HEK293 (cell line): ENCODE measurements around the gene FGFRL1.
A peak's percentile ranks its signal among the peaks of the same experiment; 100 is the strongest.

Experiments used
- CTCF ChIA-PET: fragments of 350-600 bp; formaldehyde crosslinking; extraction: SDS; loops from one replicate; lab custom pipeline; 2021; ENCODE audit warnings: antibody characterized with exemption; lab: Yijun Ruan, JAX
- POLR2A ChIA-PET: fragments of 300-600 bp; formaldehyde crosslinking; extraction: SDS; loops from one replicate; lab custom pipeline; 2020; ENCODE audit warnings: antibody characterized with exemption, inconsistent platforms; lab: Yijun Ruan, JAX
- H3K27ac ChIP-seq: fragments of 200-500 bp; sonication (Bioruptor generic); 2 replicates; pipeline ENCODE4 v1.5.1; 2014; ENCODE audit warnings: low read depth, low read length, control low read depth, inconsistent platforms; ENCODE audit errors: extremely low read depth
- H3K36me3 ChIP-seq, 2 experiments: fragments of 200-500 bp in 1 of 2; sonication (Bioruptor generic) in 1 of 2; 1 replicate in 1 of 2; 2 replicates in 1 of 2; pipeline ENCODE4 v1.5.1; 2014 to 2017; ENCODE audit warnings: inconsistent platforms in 2 of 2, low read length in 2 of 2; ENCODE audit not compliant: control insufficient read depth in 2 of 2, insufficient read depth in 1 of 2
- H3K4me1 ChIP-seq: fragments of 200-500 bp; sonication (Bioruptor generic); 2 replicates; pipeline ENCODE4 v1.5.1; 2014; ENCODE audit warnings: mild to moderate bottlenecking, low read length, inconsistent platforms; ENCODE audit not compliant: control insufficient read depth, insufficient read depth
- H3K4me3 ChIP-seq: 2 replicates; pipeline ENCODE4 v1.5.1; 2011; ENCODE audit warnings: low read depth, mild to moderate bottlenecking, control low read depth, low read length, moderate library complexity
- H3K9me3 ChIP-seq: fragments of 200-500 bp; sonication (Bioruptor generic); 2 replicates; pipeline ENCODE4 v1.5.1; 2014; ENCODE audit warnings: low read depth, low read length, inconsistent platforms; ENCODE audit not compliant: control insufficient read depth, insufficient read depth
- BCL11A ChIP-seq: fragments of 450-650 bp; formaldehyde crosslinking; IDR thresholded peaks from 2 replicates; pipeline ENCODE4 v1.5.1; 2016; ENCODE audit warnings: low read depth, missing biosample characterization, missing genetic modification characterization
- GLIS2 ChIP-seq: fragments of 450-650 bp; formaldehyde crosslinking; IDR thresholded peaks from 2 replicates; pipeline ENCODE4 v1.5.1; 2016; ENCODE audit warnings: missing biosample characterization, missing genetic modification characterization
- HOXA7 ChIP-seq: sonication (generic); formaldehyde crosslinking; IDR thresholded peaks from 2 replicates; pipeline ENCODE4 v1.8.1; 2022; ENCODE audit warnings: missing genetic modification reagents, borderline replicate concordance
- KLF1 ChIP-seq: fragments of 450-650 bp; formaldehyde crosslinking; IDR thresholded peaks from 2 replicates; pipeline ENCODE4 v1.5.1; 2016; ENCODE audit warnings: missing biosample characterization, missing genetic modification characterization
- KLF16 ChIP-seq: fragments of 450-650 bp; formaldehyde crosslinking; IDR thresholded peaks from 2 replicates; pipeline ENCODE4 v1.5.1; 2017; ENCODE audit warnings: missing biosample characterization, missing genetic modification characterization
- MZF1 ChIP-seq: fragments of 450-650 bp; formaldehyde crosslinking; IDR thresholded peaks from 2 replicates; pipeline ENCODE4 v1.5.1; 2017; ENCODE audit warnings: missing biosample characterization, missing genetic modification characterization, borderline replicate concordance
- RBAK ChIP-seq: fragments of 450-650 bp; formaldehyde crosslinking; IDR thresholded peaks from 2 replicates; pipeline ENCODE4 v1.5.1; 2016; ENCODE audit warnings: missing biosample characterization, missing genetic modification characterization
- SP2 ChIP-seq: fragments of 450-650 bp; formaldehyde crosslinking; IDR thresholded peaks from 2 replicates; pipeline ENCODE4 v1.5.1; 2016; ENCODE audit warnings: missing biosample characterization, missing genetic modification characterization
- SP7 ChIP-seq: fragments of 450-650 bp; formaldehyde crosslinking; IDR thresholded peaks from 2 replicates; pipeline ENCODE4 v1.5.1; 2016; ENCODE audit warnings: missing biosample characterization, missing genetic modification characterization
- TCF7L2 ChIP-seq: IDR thresholded peaks from 2 replicates; pipeline ENCODE4 v1.6.1; 2011; ENCODE audit warnings: low read depth, mild to moderate bottlenecking, inconsistent platforms, low read length, moderate library complexity, borderline replicate concordance
- TRIM28 ChIP-seq: IDR thresholded peaks from 2 replicates; pipeline ENCODE4 v1.6.1; 2011; ENCODE audit warnings: low read length, control low read depth, borderline replicate concordance
- ZBTB17 ChIP-seq: fragments of 450-650 bp; formaldehyde crosslinking; IDR thresholded peaks from 2 replicates; pipeline ENCODE4 v1.5.1; 2016; ENCODE audit warnings: missing biosample characterization, missing genetic modification characterization
- ZBTB48 ChIP-seq: fragments of 450-650 bp; formaldehyde crosslinking; IDR thresholded peaks from 2 replicates; pipeline ENCODE4 v1.5.1; 2016; ENCODE audit warnings: missing biosample characterization, missing genetic modification characterization
- ZBTB8A ChIP-seq: fragments of 450-650 bp; formaldehyde crosslinking; IDR thresholded peaks from 2 replicates; pipeline ENCODE4 v1.5.1; 2016; ENCODE audit warnings: missing biosample characterization, missing genetic modification characterization
- ZFHX2 ChIP-seq: fragments of 450-650 bp; formaldehyde crosslinking; conservative IDR thresholded peaks from 2 replicates; pipeline ENCODE4 v1.5.1; 2016; ENCODE audit warnings: missing biosample characterization, missing genetic modification characterization
- ZNF157 ChIP-seq: fragments of 450-650 bp; formaldehyde crosslinking; IDR thresholded peaks from 2 replicates; pipeline ENCODE4 v1.5.1; 2016; ENCODE audit warnings: missing biosample characterization, missing genetic modification characterization
- ZNF214 ChIP-seq: fragments of 450-650 bp; formaldehyde crosslinking; IDR thresholded peaks from 2 replicates; pipeline ENCODE4 v1.5.1; 2017; ENCODE audit warnings: missing biosample characterization, mild to moderate bottlenecking, missing genetic modification characterization, borderline replicate concordance
- ZNF223 ChIP-seq: fragments of 450-650 bp; formaldehyde crosslinking; IDR thresholded peaks from 2 replicates; pipeline ENCODE4 v1.5.1; 2016; ENCODE audit warnings: missing biosample characterization, missing genetic modification characterization
- ZNF239 ChIP-seq: fragments of 450-650 bp; formaldehyde crosslinking; IDR thresholded peaks from 2 replicates; pipeline ENCODE4 v1.5.1; 2016; ENCODE audit warnings: missing biosample characterization, missing genetic modification characterization
- ZNF341 ChIP-seq: fragments of 450-650 bp; formaldehyde crosslinking; IDR thresholded peaks from 2 replicates; pipeline ENCODE4; 2016; ENCODE audit warnings: low read depth, missing biosample characterization, missing genetic modification characterization
- ZNF549 ChIP-seq: fragments of 450-650 bp; IDR thresholded peaks from 2 replicates; pipeline ENCODE4 v1.5.1; 2018; ENCODE audit warnings: missing biosample characterization, missing genetic modification characterization, mild to moderate bottlenecking, inconsistent platforms, moderate library complexity
- ZNF76 ChIP-seq: fragments of 450-650 bp; formaldehyde crosslinking; IDR thresholded peaks from 2 replicates; pipeline ENCODE4; 2016; ENCODE audit warnings: low read depth, missing biosample characterization, missing genetic modification characterization, borderline replicate concordance
- TF ChIP-seq, protein P1 (sequence below): fragments of 450-650 bp; formaldehyde crosslinking; IDR thresholded peaks from 2 replicates; pipeline ENCODE4 v1.5.1; 2017; ENCODE audit warnings: missing biosample characterization, missing genetic modification characterization
- TF ChIP-seq, protein P2 (sequence below): IDR thresholded peaks from 2 replicates; pipeline ENCODE4 v1.6.1; 2011; ENCODE audit warnings: mild to moderate bottlenecking, low read depth, low read length, borderline replicate concordance
- TF ChIP-seq, protein P3 (sequence below): fragments of 450-650 bp; formaldehyde crosslinking; IDR thresholded peaks from 2 replicates; pipeline ENCODE4 v1.5.1; 2017; ENCODE audit warnings: missing biosample characterization, missing genetic modification characterization

Gene FGFRL1

DNA sequence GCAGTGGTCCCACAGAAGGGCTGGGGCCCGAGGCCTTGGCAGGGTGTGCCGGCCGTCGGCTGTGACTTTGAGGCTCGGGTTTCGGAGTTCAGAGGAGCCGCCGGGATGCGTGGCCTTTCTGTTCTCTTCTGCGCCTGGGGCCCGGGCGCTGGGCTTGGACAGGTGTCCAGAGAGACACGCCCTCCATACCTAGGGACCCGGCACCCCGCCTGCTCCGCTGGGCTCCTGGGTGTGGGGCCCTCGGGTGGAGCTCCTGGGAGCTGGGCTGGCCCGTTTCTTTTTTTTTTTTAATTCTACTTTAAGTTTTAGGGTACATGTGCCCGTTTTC, 11.3 kb downstream of the FGFRL1 start:
- ChIA-PET CTCF (no interaction called here), POLR2A (no interaction called here)
- H3K9me3 ChIP-seq = no peaks in the 10 kb centered on the region
- no peak overlapping the region for H3K27ac ChIP-seq
- H3K4me1 ChIP-seq = no peaks in the 10 kb centered on the region
- peaks cover 0 to 21% of the 10 kb centered on the region in 2 experiments; a peak in 1 of 3 replicates for H3K36me3 ChIP-seq
- H3K4me3 ChIP-seq = no peak overlapping the region
- TF ChIP-seq KLF1 (tag by site-specific recombination) (peak; percentile 92), BCL11A (tag by site-specific recombination) (no peak)

DNA sequence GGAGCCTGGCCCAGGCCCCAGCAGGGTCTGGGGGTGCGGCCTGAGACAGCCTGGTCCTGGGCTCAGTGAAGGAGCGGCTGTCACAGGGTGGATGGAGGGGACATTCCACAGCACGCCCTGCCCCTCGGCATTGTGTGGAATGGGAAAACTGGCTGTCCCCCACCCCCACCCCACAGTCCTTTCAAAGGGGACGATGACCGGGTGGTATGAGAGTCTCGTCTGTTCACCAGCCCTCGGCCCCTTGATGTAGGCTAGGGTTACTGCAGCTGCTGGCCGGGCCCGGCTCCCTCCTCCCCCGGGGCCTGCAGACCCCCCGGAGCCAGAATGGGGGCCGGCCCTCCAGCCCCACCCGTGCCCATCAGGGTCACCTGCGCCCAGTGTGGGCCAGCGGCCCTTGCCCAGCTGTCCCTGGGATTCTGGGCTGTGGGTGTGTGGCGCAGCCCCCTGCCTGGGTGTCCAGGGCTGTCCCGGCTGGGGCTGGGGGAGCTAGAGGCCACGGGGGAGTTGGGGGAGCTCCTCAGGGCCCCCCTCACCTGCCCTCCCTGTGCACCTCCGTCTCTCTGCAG, 11.7 kb downstream of the FGFRL1 start:
- Histone ChIP-seq H3K9me3 (no peaks in the 10 kb centered on the region), H3K4me3 (no peak overlapping the region), H3K4me1 (no peaks in the 10 kb centered on the region), H3K36me3 (peaks cover 0 to 21% of the 10 kb centered on the region in 2 experiments; a peak in 1 of 3 replicates), H3K27ac (no peak overlapping the region)
- ChIA-PET POLR2A (no interaction called here), CTCF (no interaction called here)
- TF ChIP-seq MZF1 (tag by site-specific recombination) (no peak), GLIS2 (tag by site-specific recombination) (0 out of 2 replicates have a peak, but pooled peaks have one; percentile 25)

DNA sequence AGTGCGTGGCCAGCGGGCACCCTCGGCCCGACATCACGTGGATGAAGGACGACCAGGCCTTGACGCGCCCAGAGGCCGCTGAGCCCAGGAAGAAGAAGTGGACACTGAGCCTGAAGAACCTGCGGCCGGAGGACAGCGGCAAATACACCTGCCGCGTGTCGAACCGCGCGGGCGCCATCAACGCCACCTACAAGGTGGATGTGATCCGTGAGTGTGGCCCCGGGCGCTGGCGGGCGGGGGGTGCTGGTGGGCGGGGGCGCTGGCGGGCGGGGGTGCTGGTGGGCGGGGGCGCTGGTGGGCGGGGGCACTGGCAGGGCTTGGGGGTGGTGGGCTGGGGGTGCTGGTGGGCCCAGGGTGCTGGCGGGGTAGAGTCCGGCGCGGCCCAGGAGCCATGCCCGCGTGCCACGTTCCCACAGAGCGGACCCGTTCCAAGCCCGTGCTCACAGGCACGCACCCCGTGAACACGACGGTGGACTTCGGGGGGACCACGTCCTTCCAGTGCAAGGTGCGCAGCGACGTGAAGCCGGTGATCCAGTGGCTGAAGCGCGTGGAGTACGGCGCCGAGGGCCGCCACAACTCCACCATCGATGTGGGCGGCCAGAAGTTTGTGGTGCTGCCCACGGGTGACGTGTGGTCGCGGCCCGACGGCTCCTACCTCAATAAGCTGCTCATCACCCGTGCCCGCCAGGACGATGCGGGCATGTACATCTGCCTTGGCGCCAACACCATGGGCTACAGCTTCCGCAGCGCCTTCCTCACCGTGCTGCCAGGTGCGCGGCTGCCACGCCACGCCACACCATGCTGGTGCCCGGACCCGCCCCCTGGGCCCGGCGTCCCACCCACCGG, 12.7 kb downstream of the FGFRL1 start:
- Histone ChIP-seq H3K27ac (no peak overlapping the region), H3K4me3 (no peak overlapping the region), H3K9me3 (no peaks in the 10 kb centered on the region), H3K36me3 (peaks cover 0 to 21% of the 10 kb centered on the region in 2 experiments; a peak in 1 of 3 replicates)
- POLR2A ChIA-PET = interaction anchor here (0.7 kb wide), 1 partner anchor 24 kb away, joined by 3 read pairs; no protein-coding TSS in a partner anchor
- CTCF ChIA-PET = no interaction called here
- TF ChIP-seq RBAK (tag by site-specific recombination) (no peak), ZNF76 (tag by site-specific recombination) (no peak), ZNF341 (tag by site-specific recombination) (no peak), ZNF223 (no peak), ZNF214 (no peak), ZFHX2 (tag by site-specific recombination) (no peak), ZBTB8A (tag by site-specific recombination) (no peak), ZNF157 (tag by site-specific recombination) (no peak), HOXA7 (CRISPR knock-in tag) (no peak), SP2 (tag by site-specific recombination) (no peak)
- TF ChIP-seq, protein P1, sequence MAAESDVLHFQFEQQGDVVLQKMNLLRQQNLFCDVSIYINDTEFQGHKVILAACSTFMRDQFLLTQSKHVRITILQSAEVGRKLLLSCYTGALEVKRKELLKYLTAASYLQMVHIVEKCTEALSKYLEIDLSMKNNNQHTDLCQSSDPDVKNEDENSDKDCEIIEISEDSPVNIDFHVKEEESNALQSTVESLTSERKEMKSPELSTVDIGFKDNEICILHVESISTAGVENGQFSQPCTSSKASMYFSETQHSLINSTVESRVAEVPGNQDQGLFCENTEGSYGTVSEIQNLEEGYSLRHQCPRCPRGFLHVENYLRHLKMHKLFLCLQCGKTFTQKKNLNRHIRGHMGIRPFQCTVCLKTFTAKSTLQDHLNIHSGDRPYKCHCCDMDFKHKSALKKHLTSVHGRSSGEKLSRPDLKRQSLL (tag by site-specific recombination) = no peak
- TF ChIP-seq, all 188 proteins: peak for 0
- no peaks in the 10 kb centered on the region for H3K4me1 ChIP-seq

DNA sequence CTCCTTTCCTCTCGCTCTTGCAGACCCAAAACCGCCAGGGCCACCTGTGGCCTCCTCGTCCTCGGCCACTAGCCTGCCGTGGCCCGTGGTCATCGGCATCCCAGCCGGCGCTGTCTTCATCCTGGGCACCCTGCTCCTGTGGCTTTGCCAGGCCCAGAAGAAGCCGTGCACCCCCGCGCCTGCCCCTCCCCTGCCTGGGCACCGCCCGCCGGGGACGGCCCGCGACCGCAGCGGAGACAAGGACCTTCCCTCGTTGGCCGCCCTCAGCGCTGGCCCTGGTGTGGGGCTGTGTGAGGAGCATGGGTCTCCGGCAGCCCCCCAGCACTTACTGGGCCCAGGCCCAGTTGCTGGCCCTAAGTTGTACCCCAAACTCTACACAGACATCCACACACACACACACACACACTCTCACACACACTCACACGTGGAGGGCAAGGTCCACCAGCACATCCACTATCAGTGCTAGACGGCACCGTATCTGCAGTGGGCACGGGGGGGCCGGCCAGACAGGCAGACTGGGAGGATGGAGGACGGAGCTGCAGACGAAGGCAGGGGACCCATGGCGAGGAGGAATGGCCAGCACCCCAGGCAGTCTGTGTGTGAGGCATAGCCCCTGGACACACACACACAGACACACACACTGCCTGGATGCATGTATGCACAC, 13.6 kb downstream of the FGFRL1 start:
- no peaks in the 10 kb centered on the region for H3K4me1 ChIP-seq
- H3K4me3 ChIP-seq = no peak overlapping the region
- POLR2A ChIA-PET = no interaction called here
- peaks cover 0 to 21% of the 10 kb centered on the region in 2 experiments; a peak in 1 of 3 replicates for H3K36me3 ChIP-seq
- no peaks in the 10 kb centered on the region for H3K9me3 ChIP-seq
- CTCF ChIA-PET = no interaction called here
- H3K27ac ChIP-seq = no peak overlapping the region
- TF ChIP-seq KLF16 (tag by site-specific recombination) (no peak), ZNF239 (no peak), ZBTB48 (no peak), TCF7L2 (no peak), ZBTB17 (tag by site-specific recombination) (no peak), TRIM28 (no peak), ZNF549 (tag by site-specific recombination) (no peak), SP7 (tag by site-specific recombination) (no peak)
- TF ChIP-seq, protein P2, sequence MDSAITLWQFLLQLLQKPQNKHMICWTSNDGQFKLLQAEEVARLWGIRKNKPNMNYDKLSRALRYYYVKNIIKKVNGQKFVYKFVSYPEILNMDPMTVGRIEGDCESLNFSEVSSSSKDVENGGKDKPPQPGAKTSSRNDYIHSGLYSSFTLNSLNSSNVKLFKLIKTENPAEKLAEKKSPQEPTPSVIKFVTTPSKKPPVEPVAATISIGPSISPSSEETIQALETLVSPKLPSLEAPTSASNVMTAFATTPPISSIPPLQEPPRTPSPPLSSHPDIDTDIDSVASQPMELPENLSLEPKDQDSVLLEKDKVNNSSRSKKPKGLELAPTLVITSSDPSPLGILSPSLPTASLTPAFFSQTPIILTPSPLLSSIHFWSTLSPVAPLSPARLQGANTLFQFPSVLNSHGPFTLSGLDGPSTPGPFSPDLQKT = no peak
- TF ChIP-seq, protein P3, sequence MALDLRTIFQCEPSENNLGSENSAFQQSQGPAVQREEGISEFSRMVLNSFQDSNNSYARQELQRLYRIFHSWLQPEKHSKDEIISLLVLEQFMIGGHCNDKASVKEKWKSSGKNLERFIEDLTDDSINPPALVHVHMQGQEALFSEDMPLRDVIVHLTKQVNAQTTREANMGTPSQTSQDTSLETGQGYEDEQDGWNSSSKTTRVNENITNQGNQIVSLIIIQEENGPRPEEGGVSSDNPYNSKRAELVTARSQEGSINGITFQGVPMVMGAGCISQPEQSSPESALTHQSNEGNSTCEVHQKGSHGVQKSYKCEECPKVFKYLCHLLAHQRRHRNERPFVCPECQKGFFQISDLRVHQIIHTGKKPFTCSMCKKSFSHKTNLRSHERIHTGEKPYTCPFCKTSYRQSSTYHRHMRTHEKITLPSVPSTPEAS (tag by site-specific recombination) = 0 out of 2 replicates have a peak, but pooled peaks have one; percentile 44
